Activated gamma-delta T cell (primary cell): Measurements from ENCODE around the gene CCDC57.
"Not testable (repeated sequence)": the region's sequence is repeated elsewhere in the genome, so short reads cannot be mapped to it uniquely, and the experiment has no call there.

ENCODE experiments used
- DNase-seq: peaks from one replicate; lab custom pipeline; 2025; lab: John Stamatoyannopoulos, UW

The CCDC57 gene

GRCh38 chr17:82152556-82153294 lies 59.9 kb downstream of the CCDC57 start:
- DNase-seq, result no peak

GRCh38 chr17:82152114-82152513 lies 60.5 kb downstream of the CCDC57 start:
- DNase-seq, result no peak

- no peak for DNase-seq
Measured at GRCh38 chr17:82151106-82151957, 61.3 kb downstream of the CCDC57 start.

GRCh38 chr17:82149401-82150099 lies 63.1 kb downstream of the CCDC57 start:
- DNase-seq, result no peak

GRCh38 chr17:82148997-82149396 lies 63.6 kb downstream of the CCDC57 start:
- no peak for DNase-seq

- no peak for DNase-seq
Measured at GRCh38 chr17:82148011-82148410, 64.6 kb downstream of the CCDC57 start.

GRCh38 chr17:82146663-82147654 lies 65.7 kb downstream of the CCDC57 start:
- DNase-seq, result no peak

- no peak for DNase-seq
Measured at GRCh38 chr17:82145550-82146155, 67.0 kb downstream of the CCDC57 start.

- DNase-seq, result no peak
Measured at GRCh38 chr17:82143333-82143732, 69.3 kb downstream of the CCDC57 start.

GRCh38 chr17:82139961-82140360 lies 72.7 kb downstream of the CCDC57 start:
- not testable (repeated sequence) for DNase-seq

GRCh38 chr17:82138511-82138992 lies 74.1 kb downstream of the CCDC57 start:
- DNase-seq, result no peak

GRCh38 chr17:82134101-82134500 lies 78.5 kb downstream of the CCDC57 start:
- DNase-seq, result no peak

- not testable (repeated sequence) for DNase-seq
Measured at GRCh38 chr17:82133166-82133953, 79.3 kb downstream of the CCDC57 start.

- DNase-seq, result no peak
Measured at GRCh38 chr17:82129095-82129494, 83.5 kb downstream of the CCDC57 start.

- DNase-seq, result no peak
Measured at GRCh38 chr17:82128287-82128686, 84.4 kb downstream of the CCDC57 start.

GRCh38 chr17:82127704-82128103 lies 84.9 kb downstream of the CCDC57 start:
- no peak for DNase-seq

- DNase-seq, result no peak
Measured at GRCh38 chr17:82127315-82127595, 85.4 kb downstream of the CCDC57 start.

- DNase-seq, result peak; percentile 63
Measured at GRCh38 chr17:82126556-82127314, 85.9 kb downstream of the CCDC57 start.

- no peak for DNase-seq
Measured at GRCh38 chr17:82124101-82124500, 88.5 kb downstream of the CCDC57 start.
